Activated CD8-positive, alpha-beta memory T cell treated with anti-CD3 and anti-CD28 coated beads, Interleukin-2, amount 50 U/mL, for 24 hours (primary cell): ENCODE measurements around the gene AUTS2.

Experiments used
- DNase-seq: peaks from one replicate; pipeline ENCODE4 v3.0.0-alpha.2; 2020; ENCODE audit errors: extremely low read depth

AUTS2 gene

GRCh38 chr7:69622960-69623359, 24.7 kb downstream of the AUTS2 start:
- no peak for DNase-seq

- DNase-seq = no peak
Measured at GRCh38 chr7:69624435-69625230, 26.4 kb downstream of the AUTS2 start.

- DNase-seq = no peak
Measured at GRCh38 chr7:69625238-69625637, 27.0 kb downstream of the AUTS2 start.

- DNase-seq = no peak
Measured at GRCh38 chr7:69625798-69626197, 27.5 kb downstream of the AUTS2 start.

GRCh38 chr7:69630292-69630691, 32.0 kb downstream of the AUTS2 start:
- DNase-seq = no peak

- DNase-seq = no peak
Measured at GRCh38 chr7:69631131-69631530, 32.9 kb downstream of the AUTS2 start.

- DNase-seq = no peak
Measured at GRCh38 chr7:69632280-69632679, 34.0 kb downstream of the AUTS2 start.

- DNase-seq = no peak
Measured at GRCh38 chr7:69633122-69633831, 35.0 kb downstream of the AUTS2 start.

GRCh38 chr7:69635555-69636185, 37.4 kb downstream of the AUTS2 start:
- no peak for DNase-seq

GRCh38 chr7:69638674-69639073, 40.4 kb downstream of the AUTS2 start:
- DNase-seq = no peak

GRCh38 chr7:69640216-69640615, 41.9 kb downstream of the AUTS2 start:
- DNase-seq = no peak

GRCh38 chr7:69640925-69641594, 42.8 kb downstream of the AUTS2 start:
- no peak for DNase-seq

GRCh38 chr7:69643265-69643664, 45.0 kb downstream of the AUTS2 start:
- no peak for DNase-seq

GRCh38 chr7:69643708-69644445, 45.6 kb downstream of the AUTS2 start:
- no peak for DNase-seq

- no peak for DNase-seq
Measured at GRCh38 chr7:69645683-69646082, 47.4 kb downstream of the AUTS2 start.

GRCh38 chr7:69651101-69651590, 52.9 kb downstream of the AUTS2 start:
- no peak for DNase-seq

- no peak for DNase-seq
Measured at GRCh38 chr7:69652947-69653701, 54.8 kb downstream of the AUTS2 start.

- DNase-seq = no peak
Measured at GRCh38 chr7:69653806-69654205, 55.5 kb downstream of the AUTS2 start.

GRCh38 chr7:69654381-69654780, 56.1 kb downstream of the AUTS2 start:
- no peak for DNase-seq

GRCh38 chr7:69654849-69655707, 56.8 kb downstream of the AUTS2 start:
- no peak for DNase-seq
